IPS-NIHi11 (cell line): Measurements from ENCODE around the gene F8.
"Not testable (repeated sequence)": the region's sequence is repeated elsewhere in the genome, so short reads cannot be mapped to it uniquely, and the experiment has no call there.

Source experiments
- DNase-seq: peaks from one replicate; pipeline ENCODE4 v3.0.0; 2012; ENCODE audit warnings: mixed read lengths, low spot score

Gene F8

DNA sequence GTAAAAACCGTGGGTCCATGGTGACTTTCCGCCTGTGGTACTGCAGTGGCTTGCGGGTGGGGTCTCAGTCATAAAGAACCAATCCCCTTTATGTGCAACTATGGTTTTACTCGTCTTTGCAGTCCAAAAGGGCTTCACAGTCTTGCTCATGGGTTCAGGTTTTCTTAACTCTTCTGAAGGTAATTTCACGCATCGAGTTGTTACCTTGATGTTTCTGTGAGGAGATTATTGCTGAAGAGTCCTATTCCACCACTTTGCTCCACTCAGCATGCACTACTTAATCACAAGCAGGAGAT is 41.5 kb downstream of the F8 start:
- DNase-seq = no peak

- peak; percentile 55 for DNase-seq
Observed at GRCh38 chrX:154980330-154981115, 42.0 kb downstream of the F8 start.

DNA sequence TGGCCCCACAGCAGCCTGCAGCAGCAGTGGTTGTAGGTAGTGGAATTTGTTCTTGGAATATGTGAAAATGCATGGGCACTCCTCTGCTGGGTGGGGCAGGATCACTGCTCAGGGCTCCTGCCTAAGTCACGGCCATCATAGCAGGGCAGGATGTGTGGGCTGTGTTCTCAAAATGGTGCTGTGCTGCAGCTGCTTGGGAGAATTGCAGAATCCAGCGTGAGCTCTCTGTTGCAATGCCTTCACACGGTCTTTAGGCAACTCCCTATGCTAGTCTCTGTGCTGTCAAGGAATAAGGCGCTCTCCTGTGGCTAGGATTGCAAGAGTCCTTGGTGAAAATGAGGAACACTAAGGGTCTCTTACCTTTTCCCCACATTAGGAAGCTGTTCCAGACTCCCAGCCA is 42.9 kb downstream of the F8 start:
- DNase-seq = no peak

- DNase-seq = no peak
Observed at GRCh38 chrX:154968353-154968752, 54.2 kb downstream of the F8 start.

DNA sequence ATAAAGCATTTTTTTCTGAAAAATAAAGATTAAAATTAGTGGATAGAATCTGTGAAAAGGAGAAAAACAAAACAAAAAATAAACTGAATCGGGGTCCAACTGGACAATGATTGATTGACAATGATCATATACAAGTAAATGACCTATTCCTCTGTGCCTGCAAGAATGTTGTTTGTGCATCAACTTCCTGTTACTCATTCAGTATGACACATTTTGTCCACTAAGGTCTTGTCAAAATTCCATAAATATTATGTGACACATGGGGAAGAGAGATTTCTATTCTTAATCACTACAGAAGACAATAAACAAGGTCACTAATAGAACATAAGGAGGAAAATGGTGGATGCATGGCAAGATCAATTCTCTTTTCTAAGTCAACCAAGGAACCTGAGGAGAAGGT is 54.9 kb downstream of the F8 start:
- DNase-seq = no peak

- DNase-seq = no peak
Observed at GRCh38 chrX:154961947-154962346, 60.6 kb downstream of the F8 start.

- DNase-seq = not testable (repeated sequence)
Observed at GRCh38 chrX:154955799-154956198, 66.7 kb downstream of the F8 start.

DNA sequence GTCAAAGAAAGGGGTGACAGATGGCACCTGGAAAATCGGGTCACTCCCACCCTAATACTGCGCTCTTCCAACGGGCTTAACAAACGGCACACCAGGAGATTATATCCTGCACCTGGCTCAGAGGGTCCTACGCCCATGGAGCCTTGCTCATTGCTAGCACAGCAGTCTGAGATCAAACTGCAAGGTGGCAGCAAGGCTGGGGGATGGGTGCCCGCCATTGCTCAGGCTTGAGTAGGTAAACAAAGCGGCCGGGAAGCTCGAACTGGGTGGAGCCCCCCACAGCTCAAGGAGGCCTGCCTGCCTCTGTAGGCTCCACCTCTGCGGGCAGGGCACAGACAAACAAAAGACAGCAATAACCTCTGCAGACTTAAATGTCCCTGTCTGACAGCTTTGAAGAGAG is 83.3 kb downstream of the F8 start:
- DNase-seq = not testable (repeated sequence)

DNA sequence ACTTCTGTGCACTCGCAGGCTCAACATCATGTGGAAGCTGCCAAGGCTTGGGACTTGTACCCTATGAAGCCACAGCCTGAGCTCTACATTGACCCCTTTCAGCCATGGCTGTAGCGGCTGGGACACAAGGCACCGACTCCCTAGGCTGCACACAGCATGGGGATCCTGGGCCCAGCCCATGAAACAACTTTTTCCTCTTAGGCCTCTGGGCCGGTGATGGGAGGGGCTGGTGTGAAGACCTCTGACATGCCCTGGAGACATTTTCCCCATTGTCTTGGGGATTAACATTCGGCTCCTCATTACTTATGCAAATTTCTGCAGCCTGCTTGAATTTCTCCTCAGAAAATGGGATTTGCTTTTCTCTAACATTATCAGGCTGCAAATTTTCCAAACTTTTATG is 97.8 kb downstream of the F8 start:
- DNase-seq = not testable (repeated sequence)

- peak; percentile 51 for DNase-seq
Observed at GRCh38 chrX:154918060-154918483, 104.5 kb downstream of the F8 start.

DNA sequence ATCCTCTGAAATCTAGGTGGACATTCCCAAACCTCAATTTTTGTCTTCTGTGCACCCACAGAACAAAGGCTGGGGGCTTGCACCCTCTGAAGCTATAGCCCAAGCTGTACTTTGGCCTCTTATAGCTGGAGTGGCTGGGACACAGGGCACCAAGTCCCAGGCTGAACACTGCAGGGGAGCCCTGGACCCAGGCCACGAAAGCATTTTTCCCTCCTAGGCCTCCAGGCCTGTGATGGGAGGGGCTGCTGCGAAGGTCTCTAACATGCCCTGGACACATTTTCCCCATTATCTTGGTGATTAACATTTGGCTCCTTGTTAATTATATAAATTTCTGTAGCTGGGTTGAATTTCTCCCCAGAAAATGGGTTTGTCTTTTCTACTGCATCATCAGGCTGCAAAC is 108.5 kb downstream of the F8 start:
- no peak for DNase-seq

GRCh38 chrX:154910528-154910927 is 112.0 kb downstream of the F8 start:
- not testable (repeated sequence) for DNase-seq

DNA sequence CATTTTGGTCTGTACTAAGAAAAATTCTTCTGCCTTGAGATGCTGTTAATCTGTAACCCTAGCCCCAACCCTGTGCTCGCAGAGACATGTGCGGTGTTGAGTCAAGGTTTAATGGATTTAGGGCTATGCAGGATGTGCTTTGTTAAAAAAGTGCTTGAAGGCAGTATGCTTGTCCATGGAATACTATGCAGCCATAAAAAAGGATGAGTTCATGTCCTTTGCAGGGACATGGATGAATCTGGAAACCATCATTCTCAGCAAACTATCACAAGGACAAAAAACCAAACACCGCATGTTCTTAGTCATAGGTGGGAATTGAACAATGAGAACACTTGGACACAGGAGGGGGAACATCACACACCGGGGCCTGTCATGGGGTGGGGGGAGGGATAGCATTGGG is 112.5 kb downstream of the F8 start:
- not testable (repeated sequence) for DNase-seq

- DNase-seq = no peak
Observed at GRCh38 chrX:154908821-154909220, 113.7 kb downstream of the F8 start.

- no peak for DNase-seq
Observed at GRCh38 chrX:154902408-154902807, 120.1 kb downstream of the F8 start.

DNA sequence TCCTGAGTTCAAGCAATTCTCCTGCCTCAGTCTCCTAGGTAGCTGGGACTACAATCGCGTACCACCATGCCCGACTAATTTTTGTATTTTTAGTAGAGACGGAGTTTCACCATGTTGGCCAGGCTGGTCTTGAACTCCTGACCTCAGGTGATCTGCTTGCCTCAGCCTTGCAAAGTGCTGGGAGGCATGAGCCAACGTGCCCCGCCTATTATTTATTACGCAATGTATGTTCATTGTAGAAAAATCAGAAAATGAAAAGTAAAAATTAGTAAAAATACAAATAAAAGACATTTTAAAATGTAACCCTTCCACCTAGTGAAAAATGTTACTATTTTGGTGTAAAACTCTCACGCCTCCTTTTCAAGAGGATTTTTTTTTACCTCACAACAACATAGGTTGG is 122.2 kb downstream of the F8 start:
- no peak for DNase-seq

DNA sequence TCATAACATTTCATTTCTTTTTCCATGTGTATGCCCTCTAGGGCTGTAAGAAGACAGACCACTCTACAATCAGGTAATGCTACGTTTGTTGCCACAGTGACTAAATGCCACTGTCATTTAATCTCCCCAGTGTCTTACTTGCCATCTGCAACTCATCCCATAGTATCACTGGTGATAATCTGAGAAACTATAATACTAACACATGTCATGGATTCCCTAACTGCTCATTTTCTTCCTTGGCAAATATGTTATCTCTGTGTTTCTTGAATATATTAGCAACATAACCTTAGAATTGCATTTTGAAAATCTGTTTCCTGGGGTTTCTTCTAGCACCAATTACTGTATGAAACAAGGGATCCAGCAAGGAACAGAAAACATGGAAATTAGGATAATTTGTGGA is 130.2 kb downstream of the F8 start:
- no peak for DNase-seq

- no peak for DNase-seq
Observed at GRCh38 chrX:154890990-154891639, 131.4 kb downstream of the F8 start.

DNA sequence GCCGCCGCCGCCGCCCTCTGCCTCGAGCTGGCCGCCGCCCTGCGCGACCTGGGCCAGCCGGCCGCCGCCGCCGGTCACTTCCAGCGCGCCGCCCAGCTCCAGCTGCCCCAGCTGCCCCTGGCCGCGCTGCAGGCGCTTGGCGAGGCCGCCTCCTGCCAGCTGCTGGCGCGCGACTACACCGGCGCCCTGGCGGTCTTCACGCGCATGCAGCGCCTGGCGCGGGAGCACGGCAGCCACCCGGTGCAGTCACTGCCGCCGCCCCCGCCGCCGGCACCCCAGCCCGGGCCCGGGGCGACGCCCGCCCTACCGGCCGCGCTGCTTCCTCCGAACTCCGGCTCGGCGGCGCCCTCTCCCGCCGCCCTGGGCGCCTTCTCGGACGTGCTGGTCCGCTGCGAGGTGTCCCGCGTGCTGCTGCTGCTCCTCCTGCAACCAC is 135.7 kb downstream of the F8 start:
- DNase-seq = not testable (repeated sequence)

GRCh38 chrX:154886069-154886788 is 136.3 kb downstream of the F8 start, which contains the start of gene F8A1:
F8A1 (plus strand) TSS chrX:154886355; CDS start chrX:154886375, 20 bp downstream.
- not testable (repeated sequence) for DNase-seq

GRCh38 chrX:154885549-154885948 is 137.0 kb downstream of the F8 start:
- DNase-seq = not testable (repeated sequence)

GRCh38 chrX:154885057-154885456 is 137.5 kb downstream of the F8 start:
- not testable (repeated sequence) for DNase-seq

- DNase-seq = not testable (repeated sequence)
Observed at GRCh38 chrX:154884069-154884468, 138.5 kb downstream of the F8 start.
